ENCODE measurements around the gene POLRMT. TPM values are rescaled to one million over a fixed set of nuclear protein-coding genes. Genes with fewer than 3 reads are reported as not detected.
"Not testable (repeated sequence)": the region's sequence is repeated elsewhere in the genome, so short reads cannot be mapped to it uniquely, and the experiment has no call there.

POLRMT gene
- total RNA-seq, 1 donor from 2014 or later: 37.9 TPM

DNA sequence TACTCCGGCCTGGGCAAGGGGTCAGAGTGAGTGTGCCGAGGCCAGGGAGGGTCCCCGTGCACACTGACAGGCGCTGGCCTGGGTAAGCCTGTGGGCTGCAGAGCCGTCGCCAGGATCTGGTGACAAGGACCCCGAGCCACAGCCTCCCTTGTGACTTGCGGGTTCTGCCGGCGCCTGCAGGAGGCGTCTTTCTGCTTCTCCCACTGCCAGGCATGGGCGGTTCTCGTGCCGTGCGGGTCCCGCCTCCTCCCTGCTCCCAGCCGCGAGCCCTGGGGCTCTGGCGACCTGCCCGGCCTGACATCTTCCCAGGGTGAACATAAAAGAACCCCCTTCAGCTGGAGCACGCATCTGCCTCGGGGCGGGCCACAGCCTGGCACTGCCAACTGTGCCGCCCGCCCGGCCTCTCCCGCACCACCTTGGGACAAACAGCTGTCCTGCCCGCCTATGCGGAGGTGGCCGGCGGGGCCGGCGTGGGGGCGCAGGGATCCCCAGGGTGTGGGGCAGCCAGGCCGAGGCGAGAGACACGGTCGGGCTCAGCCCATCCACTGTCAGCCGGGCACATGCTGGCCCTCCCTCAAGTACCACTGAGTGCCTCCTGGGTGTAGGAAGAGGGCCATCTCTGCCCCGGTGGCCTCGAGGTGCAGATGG, 45.1 kb downstream of the POLRMT start:
- no peak overlapping the region for H3K4me3 ChIP-seq (ENCODE audit: low read depth, low read length)
- no peak for DNase-seq (ENCODE audit: low read depth)
- TF ChIP-seq, protein P1, sequence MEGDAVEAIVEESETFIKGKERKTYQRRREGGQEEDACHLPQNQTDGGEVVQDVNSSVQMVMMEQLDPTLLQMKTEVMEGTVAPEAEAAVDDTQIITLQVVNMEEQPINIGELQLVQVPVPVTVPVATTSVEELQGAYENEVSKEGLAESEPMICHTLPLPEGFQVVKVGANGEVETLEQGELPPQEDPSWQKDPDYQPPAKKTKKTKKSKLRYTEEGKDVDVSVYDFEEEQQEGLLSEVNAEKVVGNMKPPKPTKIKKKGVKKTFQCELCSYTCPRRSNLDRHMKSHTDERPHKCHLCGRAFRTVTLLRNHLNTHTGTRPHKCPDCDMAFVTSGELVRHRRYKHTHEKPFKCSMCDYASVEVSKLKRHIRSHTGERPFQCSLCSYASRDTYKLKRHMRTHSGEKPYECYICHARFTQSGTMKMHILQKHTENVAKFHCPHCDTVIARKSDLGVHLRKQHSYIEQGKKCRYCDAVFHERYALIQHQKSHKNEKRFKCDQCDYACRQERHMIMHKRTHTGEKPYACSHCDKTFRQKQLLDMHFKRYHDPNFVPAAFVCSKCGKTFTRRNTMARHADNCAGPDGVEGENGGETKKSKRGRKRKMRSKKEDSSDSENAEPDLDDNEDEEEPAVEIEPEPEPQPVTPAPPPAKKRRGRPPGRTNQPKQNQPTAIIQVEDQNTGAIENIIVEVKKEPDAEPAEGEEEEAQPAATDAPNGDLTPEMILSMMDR (conservative IDR thresholded peaks at IDR 0.05; ENCODE audit: low read depth, low read length): peak; percentile 62

DNA sequence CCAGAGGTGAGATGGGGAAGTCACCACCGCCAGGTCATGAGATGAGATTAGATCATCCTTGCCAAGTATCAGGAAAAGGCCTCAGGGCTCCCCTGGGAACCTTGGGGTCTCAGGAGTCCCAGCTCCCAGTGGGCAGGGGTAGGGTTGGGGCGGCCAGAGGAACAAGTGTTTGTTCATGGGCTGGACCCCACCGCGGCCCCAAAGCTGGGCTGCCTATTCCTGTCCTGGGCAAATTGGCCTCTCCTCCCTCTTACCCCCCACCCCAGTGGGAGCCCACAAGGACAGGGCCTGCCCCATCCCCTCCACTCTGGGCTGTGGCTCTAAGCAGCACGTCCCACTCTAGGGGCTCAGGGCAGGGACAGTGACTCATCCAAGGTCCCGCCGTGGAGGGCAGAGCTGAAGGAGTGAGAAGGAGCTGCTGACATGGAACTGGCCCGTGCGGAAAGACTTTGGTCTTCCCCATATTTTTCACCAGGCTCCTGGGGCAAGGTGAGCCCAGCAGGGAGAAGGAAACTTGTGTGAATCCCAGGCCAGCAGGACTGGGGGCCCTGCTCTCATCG, 47.7 kb downstream of the POLRMT start:
- H3K4me3 ChIP-seq (ENCODE audit: low read depth, low read length): no peak overlapping the region
- TF ChIP-seq, protein P1 (conservative IDR thresholded peaks at IDR 0.05; ENCODE audit: low read depth, low read length): no peak
- no peak for DNase-seq (ENCODE audit: low read depth)

DNA sequence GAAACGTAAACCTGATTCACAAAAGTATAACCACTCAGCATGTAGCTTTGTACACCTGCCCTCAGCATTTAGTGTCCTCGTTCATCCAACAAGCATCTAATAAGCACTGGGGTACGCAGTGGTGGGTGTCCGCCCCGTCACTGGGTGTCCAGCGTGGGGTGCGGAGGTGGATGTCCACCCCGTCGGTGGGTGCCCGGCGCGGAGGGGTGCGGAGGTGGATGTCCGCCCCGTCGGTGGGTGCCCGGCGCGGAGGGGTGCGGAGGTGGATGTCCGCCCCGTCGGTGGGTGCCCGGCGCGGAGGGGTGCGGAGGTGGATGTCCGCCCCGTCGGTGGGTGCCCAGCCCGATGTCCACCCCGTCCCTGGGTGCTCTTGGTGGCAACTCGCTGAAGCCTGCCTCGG, 48.2 kb downstream of the POLRMT start:
- DNase-seq (ENCODE audit: low read depth); H3K4me3 ChIP-seq (ENCODE audit: low read depth, low read length): not testable (repeated sequence)

DNA sequence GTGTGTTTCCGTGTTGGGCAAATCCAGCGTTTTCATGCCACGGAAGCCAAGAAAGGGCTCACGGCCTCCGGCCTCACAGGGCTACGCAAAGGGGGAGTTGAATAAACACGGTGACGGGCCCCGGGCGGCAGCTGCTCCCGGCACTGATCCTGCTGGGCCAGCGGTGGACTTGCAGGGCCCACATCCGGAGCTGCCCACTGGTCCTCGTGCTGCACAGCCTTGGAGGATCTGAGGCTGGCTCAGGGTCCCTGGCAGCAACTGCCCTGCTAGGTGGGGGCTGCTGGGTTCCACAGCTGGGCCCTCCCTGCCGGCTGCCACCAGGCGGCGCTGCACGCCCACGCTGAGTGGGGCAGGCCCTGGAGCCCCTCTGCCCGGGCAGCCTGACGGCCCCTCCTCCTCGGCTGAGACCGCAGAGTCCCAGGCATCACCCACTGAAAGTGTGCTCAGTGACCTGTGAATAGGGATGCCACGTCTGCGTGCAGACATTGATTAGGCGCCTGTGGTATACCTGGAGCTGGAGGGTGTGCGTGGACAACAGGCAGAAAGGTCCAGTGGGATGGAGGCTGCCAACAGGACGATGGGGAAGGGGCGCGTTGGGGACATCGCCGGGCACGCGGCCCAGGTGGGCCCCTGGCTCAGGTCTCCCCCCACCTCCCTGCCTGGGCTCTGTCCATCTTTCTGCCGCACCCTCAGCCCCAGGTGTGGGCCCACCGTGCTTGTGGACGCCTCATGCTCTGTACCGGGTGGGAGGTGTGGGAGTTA, 48.9 kb downstream of the POLRMT start:
- TF ChIP-seq, protein P1 (conservative IDR thresholded peaks at IDR 0.05; ENCODE audit: low read depth, low read length): peak; percentile 83
- DNase-seq (ENCODE audit: low read depth): no peak
- H3K4me3 ChIP-seq (ENCODE audit: low read depth, low read length): no peak overlapping the region

DNA sequence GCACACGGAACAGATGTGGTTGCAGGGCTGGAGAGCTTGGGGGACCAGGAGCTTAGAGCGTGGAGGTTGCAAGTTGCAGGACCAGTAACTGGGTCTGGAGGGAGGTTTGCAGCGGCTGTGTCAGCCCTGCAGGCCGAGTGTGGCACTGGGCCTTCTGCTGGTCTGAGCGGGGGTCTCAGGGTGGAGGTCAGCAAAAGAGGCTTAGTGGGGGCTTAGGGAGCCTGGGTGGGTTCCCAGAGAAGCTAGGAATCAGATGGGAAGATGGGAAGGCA, 49.4 kb downstream of the POLRMT start:
- no peak for DNase-seq (ENCODE audit: low read depth)
- TF ChIP-seq, protein P1 (conservative IDR thresholded peaks at IDR 0.05; ENCODE audit: low read depth, low read length): no peak
- H3K4me3 ChIP-seq (ENCODE audit: low read depth, low read length): no peak overlapping the region

DNA sequence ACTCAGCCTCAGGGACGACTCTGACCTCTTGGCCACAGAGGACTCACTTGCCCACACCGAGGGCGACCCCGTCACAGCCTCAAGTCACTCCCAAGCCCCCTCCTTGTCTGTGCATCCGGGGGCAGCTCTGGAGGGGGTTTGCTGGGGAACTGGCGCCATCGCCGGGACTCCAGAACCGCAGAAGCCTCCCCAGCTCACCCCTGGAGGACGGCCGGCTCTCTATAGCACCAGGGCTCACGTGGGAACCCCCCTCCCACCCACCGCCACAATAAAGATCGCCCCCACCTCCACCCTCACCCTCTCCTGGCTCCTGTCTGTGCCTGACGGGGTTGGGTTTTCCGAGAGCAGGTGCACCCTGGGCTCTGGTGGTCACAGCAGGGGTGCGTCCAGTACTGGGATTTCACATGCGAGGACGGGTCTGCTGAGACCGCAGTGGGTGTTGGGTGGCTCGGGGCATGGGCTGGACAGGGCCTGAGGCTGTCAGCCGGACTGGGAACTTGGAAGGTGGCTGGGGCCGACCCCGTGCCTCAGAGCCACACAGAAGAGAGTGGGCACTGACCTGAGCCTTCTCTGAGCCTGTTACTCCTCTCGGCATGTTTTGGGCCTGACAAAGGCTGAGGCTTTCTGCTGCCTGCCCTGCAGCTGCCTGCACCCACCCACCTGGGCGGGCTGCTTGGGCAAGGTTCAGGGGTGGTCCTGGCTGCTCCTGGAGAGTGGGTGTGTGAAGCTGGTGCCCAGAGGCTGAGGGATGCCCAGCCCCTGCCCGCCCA, 50.0 kb downstream of the POLRMT start:
- no peak overlapping the region for H3K4me3 ChIP-seq (ENCODE audit: low read depth, low read length)
- DNase-seq (ENCODE audit: low read depth): no peak
- TF ChIP-seq, protein P1 (conservative IDR thresholded peaks at IDR 0.05; ENCODE audit: low read depth, low read length): no peak

DNA sequence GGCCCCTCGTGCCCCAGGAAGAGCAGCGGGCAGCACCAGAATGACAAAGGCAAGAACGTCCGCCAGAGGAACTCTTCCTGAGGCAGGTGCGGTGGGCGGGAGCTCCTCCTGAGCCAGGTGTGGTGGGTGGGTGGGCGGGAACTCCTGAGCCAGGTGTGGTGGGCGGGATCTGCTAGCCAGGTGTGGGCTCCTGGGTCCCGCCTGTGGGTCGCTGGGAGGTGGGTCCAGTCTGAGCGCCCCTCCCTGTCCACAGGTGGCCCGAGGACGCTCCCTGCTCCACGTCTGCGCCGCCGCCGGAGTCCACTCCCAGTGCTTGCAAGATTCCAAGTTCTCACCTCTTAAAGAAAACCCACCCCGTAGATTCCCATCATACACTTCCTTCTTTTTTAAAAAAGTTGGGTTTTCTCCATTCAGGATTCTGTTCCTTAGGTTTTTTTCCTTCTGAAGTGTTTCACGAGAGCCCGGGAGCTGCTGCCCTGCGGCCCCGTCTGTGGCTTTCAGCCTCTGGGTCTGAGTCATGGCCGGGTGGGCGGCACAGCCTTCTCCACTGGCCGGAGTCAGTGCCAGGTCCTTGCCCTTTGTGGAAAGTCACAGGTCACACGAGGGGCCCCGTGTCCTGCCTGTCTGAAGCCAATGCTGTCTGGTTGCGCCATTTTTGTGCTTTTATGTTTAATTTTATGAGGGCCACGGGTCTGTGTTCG, 50.7 kb downstream of the POLRMT start:
- TF ChIP-seq, protein P1 (conservative IDR thresholded peaks at IDR 0.05; ENCODE audit: low read depth, low read length): no peak
- DNase-seq (ENCODE audit: low read depth): no peak
- H3K4me3 ChIP-seq (ENCODE audit: low read depth, low read length): no peak overlapping the region
